GM06990 (cell line): ENCODE measurements around the gene RGMB.
A peak's percentile ranks its signal among the peaks of the same experiment; 100 is the strongest.

ENCODE experiments used
- DNase-seq: peaks from one replicate; pipeline ENCODE4 v3.0.0-alpha.2; 2011; ENCODE audit not compliant: insufficient read length; ENCODE audit errors: extremely low read depth
- H3K27me3 ChIP-seq: replicated peaks from 2 replicates; pipeline ENCODE4 v1.6.0; 2011; ENCODE audit warnings: low read length; ENCODE audit not compliant: control insufficient read depth, insufficient read depth
- H3K36me3 ChIP-seq: 2 replicates; pipeline ENCODE4 v1.5.1; 2011; ENCODE audit warnings: low read length; ENCODE audit not compliant: control insufficient read depth, insufficient read depth
- H3K4me3 ChIP-seq: replicated peaks from 2 replicates; pipeline ENCODE4 v1.5.1; 2011; ENCODE audit warnings: low read depth, mild to moderate bottlenecking, control low read depth, low read length
- TF ChIP-seq, protein P1 (sequence below): IDR thresholded peaks from 2 replicates; pipeline ENCODE4 v1.5.1; 2011; ENCODE audit warnings: low read length, control low read depth, mild to moderate bottlenecking, inconsistent platforms; ENCODE audit not compliant: insufficient read depth, poor library complexity, severe bottlenecking

The RGMB gene

GRCh38 chr5:98765815-98766214 is 7.6 kb upstream of the RGMB start:
- Histone ChIP-seq H3K36me3 (no peaks in the 10 kb centered on the region), H3K27me3 (peaks cover 2% of the 10 kb centered on the region), H3K4me3 (no peak overlapping the region)
- no peak for DNase-seq
- TF ChIP-seq, protein P1, sequence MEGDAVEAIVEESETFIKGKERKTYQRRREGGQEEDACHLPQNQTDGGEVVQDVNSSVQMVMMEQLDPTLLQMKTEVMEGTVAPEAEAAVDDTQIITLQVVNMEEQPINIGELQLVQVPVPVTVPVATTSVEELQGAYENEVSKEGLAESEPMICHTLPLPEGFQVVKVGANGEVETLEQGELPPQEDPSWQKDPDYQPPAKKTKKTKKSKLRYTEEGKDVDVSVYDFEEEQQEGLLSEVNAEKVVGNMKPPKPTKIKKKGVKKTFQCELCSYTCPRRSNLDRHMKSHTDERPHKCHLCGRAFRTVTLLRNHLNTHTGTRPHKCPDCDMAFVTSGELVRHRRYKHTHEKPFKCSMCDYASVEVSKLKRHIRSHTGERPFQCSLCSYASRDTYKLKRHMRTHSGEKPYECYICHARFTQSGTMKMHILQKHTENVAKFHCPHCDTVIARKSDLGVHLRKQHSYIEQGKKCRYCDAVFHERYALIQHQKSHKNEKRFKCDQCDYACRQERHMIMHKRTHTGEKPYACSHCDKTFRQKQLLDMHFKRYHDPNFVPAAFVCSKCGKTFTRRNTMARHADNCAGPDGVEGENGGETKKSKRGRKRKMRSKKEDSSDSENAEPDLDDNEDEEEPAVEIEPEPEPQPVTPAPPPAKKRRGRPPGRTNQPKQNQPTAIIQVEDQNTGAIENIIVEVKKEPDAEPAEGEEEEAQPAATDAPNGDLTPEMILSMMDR: no peak

DNA sequence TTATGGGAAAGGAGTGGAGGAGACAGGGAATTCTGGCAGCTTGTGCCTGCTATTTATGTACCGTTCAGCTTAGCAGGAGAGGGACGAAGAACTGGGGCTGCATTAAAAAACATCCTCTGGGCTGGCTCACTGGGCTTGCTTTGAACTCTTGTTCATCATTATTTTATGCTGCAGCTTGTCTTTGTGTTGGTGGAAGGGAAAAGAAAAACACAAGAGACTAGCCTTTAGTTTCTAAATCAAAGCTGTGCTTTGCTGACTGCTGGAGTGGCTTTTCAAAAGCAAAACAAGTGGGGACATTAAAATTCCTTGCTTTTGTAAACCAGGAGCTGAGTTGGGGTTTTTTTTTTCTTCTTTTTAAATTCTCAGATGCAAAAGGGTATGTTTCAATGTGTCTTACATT is 5.9 kb upstream of the RGMB start:
- TF ChIP-seq, protein P1: no peak
- DNase-seq: no peak

GRCh38 chr5:98768160-98768959 is 5.1 kb upstream of the RGMB start:
- H3K27me3 ChIP-seq: peaks cover under 1% of the 10 kb centered on the region
- no peak for DNase-seq
- TF ChIP-seq, protein P1: peak; percentile 93
- peak overlapping the region; percentile 65 for H3K4me3 ChIP-seq
- H3K36me3 ChIP-seq: no peaks in the 10 kb centered on the region

More for the DNA sequence above, 5.9 kb upstream of the RGMB start:
- Histone ChIP-seq H3K36me3 (no peaks in the 10 kb centered on the region), H3K4me3 (no peak overlapping the region), H3K27me3 (peaks cover 2% of the 10 kb centered on the region)

GRCh38 chr5:98768960-98769209 is 4.6 kb upstream of the RGMB start:
- TF ChIP-seq, protein P1: no peak
- Histone ChIP-seq H3K27me3 (no peaks in the 10 kb centered on the region; the same call in 1 of the 2 replicates), H3K4me3 (peak overlapping the region; percentile 65), H3K36me3 (no peaks in the 10 kb centered on the region)
- DNase-seq: no peak

GRCh38 chr5:98769210-98769958 is 4.1 kb upstream of the RGMB start:
- peak; percentile 50 for DNase-seq
- Histone ChIP-seq H3K27me3 (no peaks in the 10 kb centered on the region; the same call in 1 of the 2 replicates), H3K4me3 (peak overlapping the region; percentile 65), H3K36me3 (no peaks in the 10 kb centered on the region)
- TF ChIP-seq, protein P1: peak; percentile 86

GRCh38 chr5:98769959-98770208 is 3.6 kb upstream of the RGMB start:
- TF ChIP-seq, protein P1: no peak
- H3K27me3 ChIP-seq: no peaks in the 10 kb centered on the region; the same call in 1 of the 2 replicates
- H3K4me3 ChIP-seq: peak overlapping the region; percentile 65
- no peak for DNase-seq
- no peaks in the 10 kb centered on the region for H3K36me3 ChIP-seq
